Neutrophil (primary cell): Measurements from ENCODE around the gene PDE4D.
A peak's percentile ranks its signal among the peaks of the same experiment; 100 is the strongest.

Experiments used
- H3K27ac ChIP-seq: fragments of 200-600 bp; sonication (generic); 2 replicates; pipeline ENCODE4 v1.5.1; 2016; ENCODE audit warnings: mild to moderate bottlenecking, moderate library complexity
- H3K27me3 ChIP-seq: fragments of 200-600 bp; sonication (generic); 2 replicates; pipeline ENCODE4 v1.6.0; 2016; ENCODE audit warnings: mild to moderate bottlenecking
- H3K36me3 ChIP-seq: fragments of 200-600 bp; sonication (generic); 2 replicates; pipeline ENCODE4 v1.5.1; 2017
- H3K4me1 ChIP-seq, 2 experiments: fragments of 200-600 bp in 1 of 2; sonication (generic) in 1 of 2; 1 replicate in 1 of 2; 2 replicates in 1 of 2; pipeline versions ENCODE4 v1.5.1 to v1.6.1; 2013 to 2016; ENCODE audit warnings: low read depth in 1 of 2, low read length in 1 of 2, mild to moderate bottlenecking in 1 of 2, moderate library complexity in 1 of 2; ENCODE audit not compliant: control insufficient read depth in 1 of 2, insufficient read depth in 1 of 2
- H3K4me3 ChIP-seq, 2 experiments: fragments of 200-600 bp in 1 of 2; sonication (generic) in 1 of 2; 1 replicate in 1 of 2; 2 replicates in 1 of 2; pipeline ENCODE4 v1.5.1; 2013 to 2016; ENCODE audit warnings: low read depth in 1 of 2, low read length in 1 of 2, mild to moderate bottlenecking in 1 of 2, moderate library complexity in 1 of 2
- H3K9me3 ChIP-seq: fragments of 200-600 bp; sonication (generic); 2 replicates; pipeline ENCODE4 v1.5.1; 2016
- TF ChIP-seq, protein P1 (sequence below): fragments of 200-600 bp; sonication (generic); IDR thresholded peaks from 2 replicates; pipeline ENCODE4 v1.5.1; 2016; ENCODE audit warnings: antibody characterized with exemption

The PDE4D gene

DNA sequence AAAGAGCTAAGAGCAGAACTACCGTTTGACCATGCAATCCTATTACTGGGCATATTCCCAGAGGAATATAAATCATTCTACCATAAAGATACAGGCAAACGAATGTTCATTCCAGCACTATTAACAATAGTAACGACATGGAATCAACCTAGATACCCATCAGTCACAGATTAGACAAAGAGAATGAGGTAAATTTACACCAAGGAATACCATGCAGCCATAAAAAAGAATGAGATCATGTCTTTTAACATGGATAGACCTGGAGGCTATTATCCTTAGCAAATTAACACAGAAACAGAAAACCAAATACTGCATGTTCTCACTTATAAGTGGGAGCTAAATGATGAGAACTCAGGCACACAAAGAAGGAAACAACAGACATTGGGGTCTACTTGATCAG is 641.9 kb downstream of the PDE4D start:
- H3K4me3 ChIP-seq = no peak overlapping the region
- TF ChIP-seq, protein P1, sequence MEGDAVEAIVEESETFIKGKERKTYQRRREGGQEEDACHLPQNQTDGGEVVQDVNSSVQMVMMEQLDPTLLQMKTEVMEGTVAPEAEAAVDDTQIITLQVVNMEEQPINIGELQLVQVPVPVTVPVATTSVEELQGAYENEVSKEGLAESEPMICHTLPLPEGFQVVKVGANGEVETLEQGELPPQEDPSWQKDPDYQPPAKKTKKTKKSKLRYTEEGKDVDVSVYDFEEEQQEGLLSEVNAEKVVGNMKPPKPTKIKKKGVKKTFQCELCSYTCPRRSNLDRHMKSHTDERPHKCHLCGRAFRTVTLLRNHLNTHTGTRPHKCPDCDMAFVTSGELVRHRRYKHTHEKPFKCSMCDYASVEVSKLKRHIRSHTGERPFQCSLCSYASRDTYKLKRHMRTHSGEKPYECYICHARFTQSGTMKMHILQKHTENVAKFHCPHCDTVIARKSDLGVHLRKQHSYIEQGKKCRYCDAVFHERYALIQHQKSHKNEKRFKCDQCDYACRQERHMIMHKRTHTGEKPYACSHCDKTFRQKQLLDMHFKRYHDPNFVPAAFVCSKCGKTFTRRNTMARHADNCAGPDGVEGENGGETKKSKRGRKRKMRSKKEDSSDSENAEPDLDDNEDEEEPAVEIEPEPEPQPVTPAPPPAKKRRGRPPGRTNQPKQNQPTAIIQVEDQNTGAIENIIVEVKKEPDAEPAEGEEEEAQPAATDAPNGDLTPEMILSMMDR = no peak
- H3K36me3 ChIP-seq = no peaks in the 10 kb centered on the region
- peaks cover 13 to 25% of the 10 kb centered on the region in 2 experiments for H3K4me1 ChIP-seq
- H3K9me3 ChIP-seq = no peaks in the 10 kb centered on the region
- no peaks in the 10 kb centered on the region for H3K27me3 ChIP-seq
- no peak overlapping the region for H3K27ac ChIP-seq

DNA sequence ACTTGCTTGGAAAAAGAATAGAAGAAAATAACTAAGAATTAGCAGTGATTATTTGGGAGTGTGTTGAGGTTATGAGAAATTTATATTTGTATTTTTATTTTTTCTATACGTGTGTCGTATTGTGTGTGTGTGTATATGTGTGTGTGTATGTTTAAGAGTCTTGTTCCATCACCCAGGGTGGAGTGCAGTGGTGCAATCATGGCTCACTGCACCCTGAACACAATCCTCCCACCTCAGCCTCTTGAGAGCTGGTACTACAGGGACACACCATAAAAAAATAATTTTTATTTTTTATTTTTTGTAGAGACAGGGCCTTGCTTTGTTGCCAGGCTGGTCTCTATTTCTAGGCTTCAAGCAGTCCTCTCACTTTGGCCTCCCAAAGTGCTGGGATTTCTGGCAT is 643.8 kb downstream of the PDE4D start:
- no peaks in the 10 kb centered on the region for H3K9me3 ChIP-seq
- TF ChIP-seq, protein P1 = no peak
- H3K27ac ChIP-seq = no peak overlapping the region
- peaks cover 13 to 25% of the 10 kb centered on the region in 2 experiments for H3K4me1 ChIP-seq
- no peaks in the 10 kb centered on the region for H3K36me3 ChIP-seq
- no peaks in the 10 kb centered on the region for H3K27me3 ChIP-seq
- no peak overlapping the region for H3K4me3 ChIP-seq

DNA sequence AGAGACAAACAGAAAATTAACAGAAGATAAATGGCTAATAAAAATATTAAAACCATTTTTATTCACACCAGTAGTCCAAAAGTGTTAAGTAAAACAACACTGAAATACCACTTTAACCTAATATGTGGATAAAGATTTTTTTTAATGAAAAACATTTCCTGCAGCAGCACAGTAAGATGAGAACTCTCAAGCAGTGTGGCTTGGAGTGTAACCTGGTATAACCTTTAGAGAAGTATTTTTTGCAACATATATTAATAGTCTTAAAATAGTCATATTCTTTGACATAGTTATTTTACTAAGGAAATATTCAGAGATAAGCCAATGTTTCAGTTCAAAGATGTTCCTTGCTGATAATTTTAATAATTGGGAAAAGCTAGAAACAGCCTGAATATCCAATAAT is 644.4 kb downstream of the PDE4D start:
- Histone ChIP-seq H3K9me3 (no peaks in the 10 kb centered on the region), H3K4me1 (peaks cover 15 to 25% of the 10 kb centered on the region in 2 experiments), H3K27me3 (no peaks in the 10 kb centered on the region), H3K4me3 (no peak overlapping the region), H3K27ac (no peak overlapping the region), H3K36me3 (no peaks in the 10 kb centered on the region)
- TF ChIP-seq, protein P1 = no peak

DNA sequence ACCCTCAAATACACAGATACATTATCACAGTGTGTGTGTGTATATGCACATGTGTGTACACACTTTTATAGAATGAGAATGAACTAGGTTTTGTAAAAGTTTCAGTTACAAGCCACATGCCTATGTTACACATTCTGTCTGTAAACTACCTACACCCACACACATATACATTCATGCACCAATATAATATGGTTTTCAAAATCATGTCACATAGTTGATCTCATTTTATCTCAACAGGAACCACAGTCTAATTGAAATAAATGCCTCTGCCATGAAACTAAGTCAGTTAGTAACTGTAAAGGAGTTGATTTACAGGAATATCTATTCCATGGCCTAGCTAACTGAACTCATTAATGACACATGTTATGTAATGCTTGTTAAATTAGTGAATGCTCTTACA is 646.6 kb downstream of the PDE4D start:
- H3K9me3 ChIP-seq = no peaks in the 10 kb centered on the region
- H3K27me3 ChIP-seq = no peaks in the 10 kb centered on the region
- no peak overlapping the region for H3K27ac ChIP-seq
- no peaks in the 10 kb centered on the region for H3K36me3 ChIP-seq
- H3K4me1 ChIP-seq = peaks cover 12 to 20% of the 10 kb centered on the region in 2 experiments
- TF ChIP-seq, protein P1 = no peak
- H3K4me3 ChIP-seq = no peak overlapping the region

DNA sequence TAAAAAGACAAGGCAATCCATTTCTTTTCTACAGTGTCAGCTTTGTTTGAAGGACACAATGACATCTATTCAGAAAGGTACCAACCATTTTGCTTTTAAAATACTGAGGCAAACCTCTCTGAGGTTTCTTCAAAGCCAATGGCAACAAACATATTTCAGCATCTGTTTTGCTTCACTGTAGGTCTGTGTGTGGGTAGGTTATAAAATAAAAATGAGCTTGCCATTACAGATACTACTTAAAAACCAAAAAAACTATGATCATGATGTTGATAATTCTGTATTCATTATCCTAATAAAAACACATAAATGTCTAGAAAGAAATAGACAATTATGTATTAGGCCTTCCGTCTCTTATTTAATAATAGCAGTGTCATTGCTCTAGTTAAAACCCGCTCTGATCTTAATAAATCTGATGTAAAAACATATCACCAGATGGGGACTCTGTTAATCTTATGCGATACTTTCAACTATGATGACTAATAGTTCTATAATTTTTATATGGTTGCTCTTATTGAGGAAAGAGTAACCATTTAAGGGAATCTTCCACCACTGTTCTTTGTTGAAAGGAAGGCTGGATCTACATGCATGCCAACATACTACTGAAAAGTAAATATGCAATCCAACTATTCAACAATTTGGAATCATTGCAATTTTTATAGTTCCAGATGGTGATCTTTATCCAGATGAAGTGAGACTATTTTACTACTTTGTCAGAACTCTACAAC is 647.2 kb downstream of the PDE4D start:
- TF ChIP-seq, protein P1 = no peak
- H3K36me3 ChIP-seq = no peaks in the 10 kb centered on the region
- peak overlapping the region; percentile 77 for H3K27ac ChIP-seq
- no peak overlapping the region for H3K4me3 ChIP-seq
- peaks cover 12 to 20% of the 10 kb centered on the region in 2 experiments for H3K4me1 ChIP-seq
- no peaks in the 10 kb centered on the region for H3K9me3 ChIP-seq
- H3K27me3 ChIP-seq = no peaks in the 10 kb centered on the region
